ENCODE results near the gene RBM43.

- TF ChIP-seq CTCF (IDR thresholded peaks at IDR 0.05): no peak
- TF ChIP-seq FOXM1 (IDR thresholded peaks at IDR 0.05; ENCODE audit: low read depth): no peak
- TF ChIP-seq ELF1 (IDR thresholded peaks at IDR 0.05): no peak
- no peak for TF ChIP-seq GABPA (IDR thresholded peaks at IDR 0.05; ENCODE audit: low read depth)
- TF ChIP-seq FOXJ3 (CRISPR knock-in tag; IDR thresholded peaks at IDR 0.05): no peak
- TF ChIP-seq NFIC (IDR thresholded peaks at IDR 0.05; ENCODE audit: borderline replicate concordance): no peak
Measured at GRCh38 chr2:151280271-151280670, 18.6 kb upstream of the RBM43 start.
